Smooth muscle cell (in vitro differentiated cells): ENCODE results near the gene TLR10. TPM values are rescaled to one million over a fixed set of nuclear protein-coding genes. Genes with fewer than 3 reads are reported as not detected.

ENCODE experiments used
- DNase-seq: peaks from one replicate; lab custom pipeline; 2025; ENCODE audit not compliant: unreplicated experiment; lab: John Stamatoyannopoulos, UW
- H2AFZ ChIP-seq: fragments of 200-600 bp; sonication (generic); 2 replicates; pipeline ENCODE4 v1.6.0; 2016; ENCODE audit warnings: antibody characterized with exemption, low read depth, mild to moderate bottlenecking
- H3F3A ChIP-seq: fragments of 200-600 bp; sonication (generic); 2 replicates; pipeline ENCODE4 v1.6.0; 2017; ENCODE audit warnings: antibody characterized with exemption, low read depth
- H3K27ac ChIP-seq: fragments of 200-600 bp; sonication (generic); 2 replicates; pipeline ENCODE4 v1.5.1; 2016; ENCODE audit warnings: low read depth, mild to moderate bottlenecking
- H3K27me3 ChIP-seq: fragments of 200-600 bp; sonication (generic); 2 replicates; pipeline ENCODE4 v1.6.1; 2016; ENCODE audit warnings: low read depth, mild to moderate bottlenecking
- H3K36me3 ChIP-seq: fragments of 200-600 bp; sonication (generic); 2 replicates; pipeline ENCODE4 v1.5.1; 2016; ENCODE audit warnings: low read depth
- H3K4me1 ChIP-seq: fragments of 200-600 bp; sonication (generic); 2 replicates; pipeline ENCODE4 v1.5.1; 2016; ENCODE audit warnings: low read depth
- H3K4me2 ChIP-seq: fragments of 200-600 bp; sonication (generic); 2 replicates; pipeline ENCODE4 v1.6.0; 2016; ENCODE audit warnings: mild to moderate bottlenecking
- H3K4me3 ChIP-seq: fragments of 200-600 bp; sonication (generic); 2 replicates; pipeline ENCODE4 v1.5.1; 2016; ENCODE audit warnings: mild to moderate bottlenecking
- H3K79me2 ChIP-seq: fragments of 200-600 bp; sonication (generic); 2 replicates; pipeline ENCODE4 v1.6.0; 2016; ENCODE audit warnings: low read depth, mild to moderate bottlenecking
- H3K9ac ChIP-seq: fragments of 200-600 bp; sonication (generic); 2 replicates; pipeline ENCODE4 v1.6.0; 2016; ENCODE audit warnings: low read depth
- H3K9me3 ChIP-seq: fragments of 200-600 bp; sonication (generic); replicated peaks from 2 replicates; pipeline ENCODE4 v1.5.1; 2016; ENCODE audit warnings: low read depth
- H4K20me1 ChIP-seq: fragments of 200-600 bp; sonication (generic); 2 replicates; pipeline ENCODE4 v1.6.0; 2016; ENCODE audit warnings: low read depth
- WGBS: methylation state at CpG from one replicate; pipeline ENCODE4 v1.1.7; 2016; ENCODE audit warnings: low lambda C conversion rate; 5-methylcytosine and 5-hydroxymethylcytosine counted together
- polyA plus RNA-seq: library from polyadenylated mRNA; unstranded; fragments of >200 nt; fragmentation: Nextera tagmentation; extraction: Ambion mirVana; gene quantifications from 2 replicates; pipeline ENCODE4 v1.2.1, GENCODE V29; 2016
- total RNA-seq: library from RNA; depleted of rRNA; stranded (reverse); fragments of >200 nt; gene quantifications from 2 replicates; pipeline ENCODE4 v1.2.3, GENCODE V29; 2014
- TF ChIP-seq, protein P1 (sequence below): fragments of 200-600 bp; sonication (generic); IDR thresholded peaks from 2 replicates; pipeline ENCODE4 v1.5.1; 2017; ENCODE audit warnings: borderline replicate concordance, mild to moderate bottlenecking, antibody characterized with exemption; ENCODE audit not compliant: insufficient read depth, poor library complexity, severe bottlenecking

Gene TLR10
- total and polyA plus RNA-seq, 2 experiments from 2014 or later = not detected

DNA sequence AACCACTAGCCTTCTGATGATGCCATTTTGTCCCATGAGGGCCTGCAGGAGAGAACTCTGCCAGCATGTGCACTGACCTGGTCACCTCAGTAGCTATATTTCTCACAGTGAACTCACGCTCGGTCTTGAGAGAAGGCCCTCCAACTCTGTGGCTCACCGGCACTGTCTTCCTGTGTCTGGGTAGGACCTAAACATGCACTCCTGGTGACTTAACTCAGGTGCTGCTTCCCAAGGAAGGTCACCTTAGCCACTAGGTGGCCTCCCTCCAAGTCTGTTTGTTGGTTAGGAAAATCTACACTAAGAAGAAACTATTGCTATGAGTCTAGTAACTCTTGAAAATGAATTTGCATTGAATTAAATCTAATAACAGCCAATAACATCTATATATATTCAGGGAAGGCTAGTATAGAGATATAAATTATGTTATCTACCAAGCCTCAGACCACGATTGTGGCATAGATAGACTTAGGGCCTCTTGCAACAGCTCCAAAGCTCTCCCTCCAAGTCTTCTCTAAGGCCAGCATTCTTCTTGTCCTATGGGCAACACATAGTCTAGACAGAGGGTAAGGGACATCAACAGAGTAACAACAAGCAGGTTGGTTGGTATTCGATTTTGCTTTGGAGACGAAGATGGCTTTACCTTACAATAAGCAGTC, 24.7 kb downstream of the TLR10 start:
- Histone ChIP-seq H2AFZ (no peak overlapping the region), H3K79me2 (no peaks in the 10 kb centered on the region), H3K9me3 (no peaks in the 10 kb centered on the region), H3K4me2 (no peak overlapping the region), H3K36me3 (no peaks in the 10 kb centered on the region), H3K27ac (no peak overlapping the region), H4K20me1 (no peaks in the 10 kb centered on the region), H3K4me3 (no peak overlapping the region), H3F3A (no peaks in the 10 kb centered on the region), H3K4me1 (peaks cover 3% of the 10 kb centered on the region), H3K27me3 (no peaks in the 10 kb centered on the region), H3K9ac (no peak overlapping the region)
- DNase-seq = no peak
- 87% methylated on average over 6 of the region's 6 CpGs for WGBS
- TF ChIP-seq, protein P1, sequence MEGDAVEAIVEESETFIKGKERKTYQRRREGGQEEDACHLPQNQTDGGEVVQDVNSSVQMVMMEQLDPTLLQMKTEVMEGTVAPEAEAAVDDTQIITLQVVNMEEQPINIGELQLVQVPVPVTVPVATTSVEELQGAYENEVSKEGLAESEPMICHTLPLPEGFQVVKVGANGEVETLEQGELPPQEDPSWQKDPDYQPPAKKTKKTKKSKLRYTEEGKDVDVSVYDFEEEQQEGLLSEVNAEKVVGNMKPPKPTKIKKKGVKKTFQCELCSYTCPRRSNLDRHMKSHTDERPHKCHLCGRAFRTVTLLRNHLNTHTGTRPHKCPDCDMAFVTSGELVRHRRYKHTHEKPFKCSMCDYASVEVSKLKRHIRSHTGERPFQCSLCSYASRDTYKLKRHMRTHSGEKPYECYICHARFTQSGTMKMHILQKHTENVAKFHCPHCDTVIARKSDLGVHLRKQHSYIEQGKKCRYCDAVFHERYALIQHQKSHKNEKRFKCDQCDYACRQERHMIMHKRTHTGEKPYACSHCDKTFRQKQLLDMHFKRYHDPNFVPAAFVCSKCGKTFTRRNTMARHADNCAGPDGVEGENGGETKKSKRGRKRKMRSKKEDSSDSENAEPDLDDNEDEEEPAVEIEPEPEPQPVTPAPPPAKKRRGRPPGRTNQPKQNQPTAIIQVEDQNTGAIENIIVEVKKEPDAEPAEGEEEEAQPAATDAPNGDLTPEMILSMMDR = peak; percentile 31

DNA sequence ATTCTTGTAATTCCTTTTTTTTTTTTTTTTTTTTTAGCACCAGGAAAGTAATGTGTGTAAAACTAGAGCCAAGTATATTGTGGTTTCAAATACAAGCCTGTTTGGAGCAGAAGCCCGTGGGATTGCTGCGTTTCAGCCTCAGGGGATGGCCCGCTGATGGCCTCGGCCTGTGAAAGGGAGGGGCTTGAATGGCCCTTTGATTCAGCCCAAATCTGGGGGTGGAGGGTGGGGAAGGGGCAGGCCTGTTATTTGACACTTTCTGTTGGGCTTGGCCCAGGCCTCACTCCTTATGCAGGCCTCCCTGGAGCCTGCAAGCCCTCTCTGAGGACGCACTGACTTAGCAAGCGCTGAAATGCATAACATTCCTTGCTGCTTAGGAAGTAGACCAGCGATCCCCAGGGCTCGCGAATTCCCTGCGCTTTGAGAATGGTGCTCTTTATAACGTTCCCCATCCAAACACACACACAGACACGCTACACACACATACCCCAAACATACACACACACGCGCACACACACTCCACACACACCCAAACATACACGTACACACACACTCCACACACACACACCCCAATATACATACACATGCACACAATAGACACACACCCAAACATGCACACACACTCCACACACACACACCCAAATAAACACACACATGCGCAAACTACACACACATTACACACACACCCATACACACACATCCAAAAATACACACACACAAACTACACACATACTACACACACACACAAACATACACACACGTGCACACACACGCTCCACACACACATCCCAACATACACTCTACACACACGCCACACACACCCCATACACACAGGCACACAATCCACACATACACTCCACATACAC, 29.6 kb downstream of the TLR10 start:
- H3K36me3 ChIP-seq = no peaks in the 10 kb centered on the region
- H3K4me2 ChIP-seq = peak overlapping the region; percentile 72
- H3K27ac ChIP-seq = peak overlapping the region; percentile 71
- no peaks in the 10 kb centered on the region for H4K20me1 ChIP-seq
- peaks cover 14% of the 10 kb centered on the region for H3F3A ChIP-seq
- peaks cover 9% of the 10 kb centered on the region for H3K4me1 ChIP-seq
- no peaks in the 10 kb centered on the region for H3K79me2 ChIP-seq
- H3K9me3 ChIP-seq = no peaks in the 10 kb centered on the region
- H3K27me3 ChIP-seq = no peaks in the 10 kb centered on the region
- peak; percentile 66 for DNase-seq
- no peak overlapping the region for H2AFZ ChIP-seq
- H3K4me3 ChIP-seq = peak overlapping the region; percentile 10
- WGBS = 28% methylated on average over 18 of the region's 19 CpGs
- TF ChIP-seq, protein P1 = no peak
- H3K9ac ChIP-seq = no peak overlapping the region

DNA sequence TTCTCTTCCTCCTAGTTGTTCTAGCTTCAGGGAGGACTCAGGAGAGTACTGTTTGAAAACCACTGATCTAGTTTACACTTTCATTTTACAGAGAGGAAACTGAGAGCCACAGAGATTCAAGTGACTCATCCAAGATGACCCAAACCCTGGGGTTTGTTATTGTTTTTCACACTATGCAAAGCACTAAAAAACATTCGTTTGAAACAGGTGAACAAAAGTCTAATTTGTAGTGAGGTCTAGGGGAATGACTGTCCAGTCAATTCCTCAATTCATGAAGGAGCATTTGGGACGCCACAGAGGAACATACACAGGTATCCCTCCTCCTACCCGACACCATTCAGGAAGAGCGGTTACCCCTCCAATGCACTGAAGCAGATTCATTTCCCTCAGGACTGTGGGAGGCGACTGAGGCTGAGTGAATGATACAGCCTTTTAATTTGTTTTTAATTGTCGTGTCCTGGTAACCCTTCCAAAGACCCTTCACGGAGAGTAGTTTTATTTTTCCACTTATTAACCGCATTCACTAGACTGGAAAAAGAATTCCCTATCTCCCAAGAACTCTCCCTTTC, 30.3 kb downstream of the TLR10 start:
- Histone ChIP-seq H3K9me3 (no peaks in the 10 kb centered on the region), H3K27ac (peak overlapping the region; percentile 71), H3K79me2 (no peaks in the 10 kb centered on the region), H3K4me3 (peak overlapping the region; percentile 10), H3K27me3 (no peaks in the 10 kb centered on the region), H2AFZ (no peak overlapping the region), H3K4me1 (peaks cover 9% of the 10 kb centered on the region), H3K4me2 (peak overlapping the region; percentile 72), H3F3A (peaks cover 14% of the 10 kb centered on the region), H3K36me3 (no peaks in the 10 kb centered on the region), H3K9ac (no peak overlapping the region), H4K20me1 (no peaks in the 10 kb centered on the region)
- DNase-seq = no peak
- TF ChIP-seq, protein P1 = no peak
- WGBS = 51% methylated on average over 8 of the region's 8 CpGs
